Activated T-helper 9 cell treated with anti-CD3 and anti-CD28 coated beads, Interleukin-2, amount 50 U/mL, for 16 hours (primary cell): ENCODE measurements around the gene TMBIM1.
"Not testable (repeated sequence)": the region's sequence is repeated elsewhere in the genome, so short reads cannot be mapped to it uniquely, and the experiment has no call there.

ENCODE experiments used
- DNase-seq: peaks from one replicate; pipeline ENCODE4 v3.0.0-alpha.2; 2020; ENCODE audit warnings: low read depth

The TMBIM1 gene

GRCh38 chr2:218318241-218318640 is 25.9 kb upstream of the TMBIM1 start:
- no peak for DNase-seq

GRCh38 chr2:218317835-218318234 is 25.5 kb upstream of the TMBIM1 start:
- DNase-seq, result no peak

- no peak for DNase-seq
Observed at GRCh38 chr2:218317303-218317630, 25.0 kb upstream of the TMBIM1 start.

GRCh38 chr2:218315397-218315796 is 23.1 kb upstream of the TMBIM1 start:
- DNase-seq, result no peak

- not testable (repeated sequence) for DNase-seq
Observed at GRCh38 chr2:218314764-218315163, 22.5 kb upstream of the TMBIM1 start.

GRCh38 chr2:218313356-218313755 is 21.1 kb upstream of the TMBIM1 start:
- no peak for DNase-seq

GRCh38 chr2:218312267-218312756 is 20.0 kb upstream of the TMBIM1 start:
- DNase-seq, result no peak

GRCh38 chr2:218311541-218312266 is 19.4 kb upstream of the TMBIM1 start:
- not testable (repeated sequence) for DNase-seq

GRCh38 chr2:218310853-218311540 is 18.7 kb upstream of the TMBIM1 start:
- DNase-seq, result no peak

GRCh38 chr2:218307415-218308090 is 15.2 kb upstream of the TMBIM1 start:
- no peak for DNase-seq

- no peak for DNase-seq
Observed at GRCh38 chr2:218306184-218306920, 14.0 kb upstream of the TMBIM1 start.

GRCh38 chr2:218305383-218305782 is 13.1 kb upstream of the TMBIM1 start:
- no peak for DNase-seq

GRCh38 chr2:218301176-218301819 is 9.0 kb upstream of the TMBIM1 start:
- peak; percentile 73 for DNase-seq

GRCh38 chr2:218300141-218300540 is 7.8 kb upstream of the TMBIM1 start:
- no peak for DNase-seq

- DNase-seq, result no peak
Observed at GRCh38 chr2:218298314-218298875, 6.1 kb upstream of the TMBIM1 start.

GRCh38 chr2:218296847-218297246 is 4.5 kb upstream of the TMBIM1 start:
- DNase-seq, result no peak

GRCh38 chr2:218296200-218296599 is 3.9 kb upstream of the TMBIM1 start:
- no peak for DNase-seq

GRCh38 chr2:218295029-218295428 is 2.7 kb upstream of the TMBIM1 start:
- no peak for DNase-seq

- no peak for DNase-seq
Observed at GRCh38 chr2:218294430-218295022, 2.2 kb upstream of the TMBIM1 start.

GRCh38 chr2:218293715-218294429 is 1.6 kb upstream of the TMBIM1 start:
- no peak for DNase-seq
